Body of pancreas (tissue), 4 donors: ENCODE measurements around the gene USP6NL.

ENCODE experiments used
- CTCF ChIP-seq, 7 experiments: fragments of 450-650 bp in 4 of 7; fragments of 200-600 bp in 3 of 7; sonication (generic) in 3 of 7; IDR thresholded peaks; one replicate each; pipeline ENCODE4 v1.5.1; 2016 to 2019; ENCODE audit warnings: antibody characterized with exemption in 7 of 7
- POLR2A ChIP-seq, 3 donors: fragments of 450-650 bp; IDR thresholded peaks; one replicate each; pipeline ENCODE4 v1.6.1; 2016; ENCODE audit warnings: antibody characterized with exemption in 3 of 3, mild to moderate bottlenecking in 2 of 3

- TF ChIP-seq CTCF (IDR thresholded peaks at IDR 0.05): no peak
- TF ChIP-seq POLR2A (IDR thresholded peaks at IDR 0.05): no peak
Observed at GRCh38 chr10:11475831-11476434, 135.5 kb downstream of the USP6NL start.
